Measurements from ENCODE around the gene KRTAP4-5. TPM values are rescaled to one million over a fixed set of nuclear protein-coding genes. Genes with fewer than 3 reads are reported as not detected.
"Not testable (repeated sequence)": the region's sequence is repeated elsewhere in the genome, so short reads cannot be mapped to it uniquely, and the experiment has no call there.

The KRTAP4-5 gene
- not detected in 2 replicates for total RNA-seq (2014; rRNA removed; shearing (Covaris generic))

DNA sequence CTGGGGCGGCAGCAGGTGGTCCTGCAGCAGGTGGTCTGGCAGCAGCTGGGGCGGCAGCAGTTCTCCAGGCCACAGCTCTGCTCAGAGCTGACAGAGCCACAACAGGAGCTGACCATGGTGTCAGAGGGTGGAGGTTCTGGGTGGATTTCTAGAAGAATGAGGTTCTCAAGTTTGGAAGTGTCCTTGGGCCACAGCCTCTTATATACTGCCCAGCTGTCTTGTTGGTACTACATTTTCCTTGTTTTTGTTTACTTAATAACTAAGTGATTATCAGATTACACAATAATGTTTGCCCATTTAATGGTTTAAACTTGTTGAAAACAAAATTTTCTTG lies at the start of gene KRTAP4-5:
Gene KRTAP4-5, minus strand, starts transcription at position 174 of the 334 bp plus-strand sequence. Its CDS starts 58 bp downstream, at position 116.
- no peak for DNase-seq (ENCODE audit: low spot score)

GRCh38 chr17:41196068-41196467 lies 46.4 kb upstream of the KRTAP4-5 start:
- DNase-seq (ENCODE audit: low spot score) = no peak

- DNase-seq (ENCODE audit: low spot score) = no peak
These were observed 40.7 kb upstream of the KRTAP4-5 start for GRCh38 chr17:41190328-41190727.

DNA sequence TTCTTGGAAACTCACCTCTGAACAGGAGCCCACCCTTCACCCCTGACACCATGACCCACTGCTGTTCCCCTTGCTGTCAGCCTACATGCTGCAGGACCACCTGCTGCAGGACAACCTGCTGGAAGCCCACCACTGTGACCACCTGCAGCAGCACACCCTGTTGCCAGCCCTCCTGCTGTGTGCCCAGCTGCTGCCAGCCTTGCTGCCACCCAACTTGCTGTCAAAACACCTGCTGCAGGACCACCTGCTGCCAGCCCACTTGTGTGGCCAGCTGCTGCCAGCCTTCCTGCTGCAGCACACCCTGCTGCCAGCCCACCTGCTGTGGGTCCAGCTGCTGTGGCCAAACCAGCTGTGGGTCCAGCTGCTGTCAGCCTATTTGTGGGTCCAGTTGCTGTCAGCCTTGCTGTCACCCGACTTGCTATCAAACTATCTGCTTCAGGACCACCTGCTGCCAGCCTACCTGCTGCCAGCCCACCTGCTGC lies 40.3 kb upstream of the KRTAP4-5 start, which contains the start of gene KRTAP9-1:
Gene KRTAP9-1, plus strand, starts transcription at position 51 of the 482 bp plus-strand sequence. Its CDS starts 0 bp downstream, at position 51.
- DNase-seq (ENCODE audit: low spot score) = not testable (repeated sequence)

DNA sequence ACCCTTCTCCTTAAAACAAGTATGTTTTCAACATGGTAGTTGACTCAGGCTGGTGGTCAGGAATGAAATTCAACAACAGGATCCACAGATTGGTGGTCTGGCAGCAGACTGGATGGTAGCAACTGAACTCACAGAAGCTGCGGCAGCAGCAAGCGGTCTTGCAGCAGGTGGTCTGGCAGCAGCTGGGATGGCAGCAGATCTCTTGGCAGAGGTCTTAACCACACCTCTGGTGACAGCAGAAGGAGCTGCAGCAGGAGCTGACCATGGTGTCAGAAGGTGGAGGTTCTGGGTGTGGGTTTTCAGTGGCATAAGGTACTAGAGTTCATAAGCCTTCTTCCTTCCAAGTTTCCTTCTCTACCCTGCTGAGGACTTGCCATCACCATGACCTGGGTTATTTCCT lies 37.2 kb upstream of the KRTAP4-5 start:
- DNase-seq (ENCODE audit: low spot score) = no peak

DNA sequence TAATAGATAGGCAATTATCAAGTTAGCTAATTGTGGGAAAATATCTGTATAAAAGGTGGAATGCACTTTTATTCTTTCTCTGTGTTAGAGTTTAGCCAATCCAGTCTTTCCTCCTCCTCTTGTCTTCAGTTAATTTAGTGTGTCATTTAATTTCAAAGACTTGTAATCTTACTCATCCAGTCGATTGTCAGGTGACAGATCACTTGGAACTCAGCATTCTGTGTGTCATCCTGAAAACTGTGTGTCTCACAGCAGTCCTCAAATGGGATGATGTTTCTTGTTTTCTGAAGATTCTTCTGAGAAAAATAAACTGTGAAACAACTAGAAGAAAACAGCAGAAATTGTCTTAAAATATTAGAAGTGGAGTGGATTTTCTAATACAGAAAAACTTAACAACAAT lies 35.4 kb upstream of the KRTAP4-5 start:
- no peak for DNase-seq (ENCODE audit: low spot score)

DNA sequence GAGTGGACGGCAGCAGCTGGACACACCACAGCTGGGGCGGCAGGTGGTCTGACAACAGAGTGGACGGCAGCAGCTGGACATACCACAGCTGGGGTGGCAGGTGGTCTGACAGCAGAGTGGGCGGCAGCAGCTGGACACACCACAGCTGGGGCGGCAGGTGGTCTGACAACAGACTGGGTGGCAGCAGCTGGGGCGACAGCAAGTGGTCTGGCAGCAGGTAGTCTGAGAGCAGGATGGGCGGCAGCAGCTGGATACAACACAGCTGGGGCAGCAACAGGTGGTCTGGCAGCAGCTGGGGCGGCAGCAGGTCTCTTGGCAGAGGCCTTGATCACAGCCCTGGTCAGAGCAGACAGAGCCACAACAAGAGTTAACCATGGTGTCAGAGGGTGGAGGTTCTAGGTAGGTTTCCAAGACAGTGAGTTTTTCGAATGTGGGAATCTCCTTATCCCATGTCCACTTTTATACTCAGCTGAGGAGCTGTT lies 34.9 kb upstream of the KRTAP4-5 start, which contains the start of gene KRTAP4-1:
Gene KRTAP4-1, minus strand, starts transcription at position 432 of the 482 bp plus-strand sequence. Its CDS starts 57 bp downstream, at position 375.
- DNase-seq (ENCODE audit: low spot score) = no peak

DNA sequence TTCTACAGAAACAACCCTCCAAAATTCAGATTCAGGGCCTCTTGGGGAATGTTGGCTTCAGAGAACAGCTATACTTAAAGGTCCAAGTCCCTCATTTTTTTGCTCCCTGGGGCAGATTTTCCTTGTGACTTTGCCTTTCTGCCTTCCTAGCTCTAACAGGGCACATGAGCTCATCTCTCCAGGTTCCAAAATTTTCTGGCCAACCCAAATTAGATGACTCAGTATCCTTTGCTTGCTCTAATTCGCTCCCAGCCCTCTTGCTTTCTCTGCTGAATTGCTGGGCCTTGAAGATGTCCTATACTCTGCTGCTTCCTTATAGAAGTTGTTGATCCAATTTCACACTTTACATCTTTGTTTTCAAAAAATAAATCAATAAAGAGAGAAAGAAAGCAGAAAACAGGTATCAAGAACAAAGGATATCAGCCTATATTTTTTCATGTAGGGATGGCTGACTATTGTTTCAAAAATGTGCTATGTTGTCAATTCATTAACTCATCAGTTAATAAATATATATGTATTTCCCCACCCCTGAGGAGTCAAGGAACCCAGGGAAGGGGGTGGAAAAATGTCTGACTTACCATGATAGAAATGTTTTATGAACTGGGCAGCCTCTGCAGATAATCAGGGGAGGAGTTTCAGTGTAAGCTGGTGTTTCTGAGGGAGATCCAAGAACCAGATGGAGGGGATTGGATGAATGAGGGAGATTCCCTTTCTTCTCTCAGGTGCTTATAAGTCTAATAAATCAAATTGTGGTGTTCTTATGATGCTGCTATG lies 29.4 kb upstream of the KRTAP4-5 start:
- DNase-seq (ENCODE audit: low spot score) = no peak

DNA sequence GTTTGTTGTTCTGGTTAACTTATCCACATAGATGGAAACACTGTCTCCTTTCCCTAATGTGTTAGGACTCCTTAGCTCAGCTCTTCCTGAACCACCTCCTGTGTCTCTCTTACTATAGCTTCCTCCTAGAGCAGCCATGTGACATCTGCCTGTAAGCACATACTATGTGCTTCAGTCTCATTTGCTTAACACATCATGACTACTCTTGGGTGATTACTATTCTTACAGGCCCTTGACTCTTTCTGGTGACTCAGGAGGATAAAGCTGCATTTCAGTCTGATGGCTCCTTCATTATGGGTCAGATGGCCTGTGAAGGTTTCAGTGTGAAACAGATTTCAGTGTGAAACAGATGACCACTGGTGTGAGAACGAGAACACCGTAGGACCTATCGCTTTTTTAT lies 28.7 kb upstream of the KRTAP4-5 start:
- no peak for DNase-seq (ENCODE audit: low spot score)

DNA sequence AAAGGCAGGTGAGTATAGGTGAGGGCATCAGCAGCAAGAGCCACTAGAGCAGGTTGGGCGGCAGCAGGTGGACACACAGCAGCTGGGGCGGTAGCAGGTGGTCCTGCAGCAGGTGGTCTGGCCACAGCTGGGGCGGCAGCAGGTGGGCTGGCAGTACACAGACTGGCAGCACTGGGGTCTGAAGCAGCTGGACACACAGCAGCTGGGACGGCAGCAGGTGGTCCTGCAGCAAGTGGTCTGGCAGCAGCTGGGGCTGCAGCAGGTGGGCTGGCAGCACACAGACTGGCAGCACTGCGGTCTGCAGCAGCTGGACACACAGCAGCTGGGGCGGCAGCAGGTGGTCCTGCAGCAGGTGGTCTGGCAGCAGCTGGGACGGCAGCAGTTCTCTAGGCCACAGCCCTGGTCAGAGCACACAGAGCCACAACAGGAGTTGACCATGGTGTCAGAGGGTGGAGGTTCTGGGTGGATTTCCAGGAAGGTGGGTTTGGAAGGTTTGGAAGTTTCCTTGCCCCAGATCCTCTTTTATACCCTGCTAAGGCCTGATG lies 28.2 kb upstream of the KRTAP4-5 start, which contains the start of gene KRTAP4-2:
Gene KRTAP4-2, minus strand, starts transcription at position 495 of the 545 bp plus-strand sequence. Its CDS starts 57 bp downstream, at position 438.
- no peak for DNase-seq (ENCODE audit: low spot score)

DNA sequence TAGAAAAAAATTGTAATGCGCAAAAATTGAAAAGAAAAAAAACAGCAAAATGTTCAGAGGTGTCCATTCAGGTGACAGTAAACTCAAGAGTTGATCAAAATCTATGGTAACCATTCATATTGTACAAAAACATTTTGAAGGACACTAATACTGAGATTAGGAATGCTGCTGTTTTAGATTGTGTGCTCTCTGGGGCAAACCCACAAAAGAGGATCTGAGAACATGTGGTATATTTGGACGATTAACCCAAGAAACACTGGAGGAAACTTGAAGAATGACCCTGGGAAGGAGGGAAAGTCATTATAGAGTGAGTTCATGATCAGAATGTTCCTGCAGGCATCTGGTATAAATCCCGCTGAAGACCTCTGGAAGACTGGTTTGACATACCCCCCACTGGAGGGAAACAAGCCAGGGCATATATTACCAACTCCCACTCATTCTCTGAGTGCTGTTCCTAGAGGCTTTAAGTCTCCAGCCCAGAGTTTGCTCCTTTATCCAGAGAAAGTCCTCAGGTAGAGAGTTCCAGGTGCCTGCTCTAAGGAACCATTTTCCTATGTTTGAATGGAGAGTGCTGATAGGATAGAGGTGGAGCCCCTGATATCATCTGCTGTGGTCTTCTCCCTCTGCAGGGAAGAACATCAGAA lies 27.2 kb upstream of the KRTAP4-5 start:
- no peak for DNase-seq (ENCODE audit: low spot score)

- no peak for DNase-seq (ENCODE audit: low spot score)
These were observed 22.3 kb upstream of the KRTAP4-5 start for GRCh38 chr17:41171886-41172285.

DNA sequence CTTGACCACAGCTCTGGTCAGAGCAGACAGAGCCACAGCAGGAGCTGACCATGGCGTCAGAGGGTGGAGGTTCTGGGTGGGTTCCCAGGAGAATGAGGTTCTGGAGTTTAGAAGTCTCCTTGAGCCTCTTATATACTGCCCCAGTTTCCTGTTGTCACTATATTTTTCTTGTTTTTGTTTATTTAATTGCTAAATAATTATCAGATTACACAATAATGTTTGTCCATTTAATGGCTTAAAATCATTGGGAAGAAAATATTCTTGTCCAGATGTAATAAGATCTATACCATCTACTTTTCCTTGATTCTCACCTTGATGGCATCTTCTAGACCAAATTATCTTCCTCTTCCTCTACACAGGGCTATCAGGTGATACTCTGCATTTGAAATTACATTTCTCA lies 18.5 kb upstream of the KRTAP4-5 start, which contains the start of gene KRTAP4-3:
Gene KRTAP4-3, minus strand, starts transcription at position 101 of the 400 bp plus-strand sequence. Its CDS starts 49 bp downstream, at position 52.
- no peak for DNase-seq (ENCODE audit: low spot score)

DNA sequence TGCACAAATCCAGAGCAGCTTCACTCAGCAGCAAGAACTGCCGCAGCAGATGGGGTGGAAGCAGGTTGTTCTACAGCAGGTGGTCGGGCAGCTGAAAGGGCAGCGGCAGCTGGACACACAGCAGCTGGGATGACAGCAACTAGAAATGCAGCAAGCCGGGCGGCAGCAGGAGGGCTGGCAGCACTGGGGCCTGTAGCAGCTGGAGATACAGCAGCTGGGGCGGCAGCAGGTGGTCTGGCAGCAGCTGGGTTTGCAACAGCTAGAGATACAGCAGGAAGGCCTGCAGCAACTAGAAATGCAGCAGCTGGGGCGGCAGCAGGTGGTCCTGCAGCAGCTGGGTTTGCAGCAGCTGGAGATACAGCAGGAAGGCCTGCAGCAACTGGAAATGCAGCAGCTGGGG lies 17.9 kb upstream of the KRTAP4-5 start:
- DNase-seq (ENCODE audit: low spot score) = no peak

DNA sequence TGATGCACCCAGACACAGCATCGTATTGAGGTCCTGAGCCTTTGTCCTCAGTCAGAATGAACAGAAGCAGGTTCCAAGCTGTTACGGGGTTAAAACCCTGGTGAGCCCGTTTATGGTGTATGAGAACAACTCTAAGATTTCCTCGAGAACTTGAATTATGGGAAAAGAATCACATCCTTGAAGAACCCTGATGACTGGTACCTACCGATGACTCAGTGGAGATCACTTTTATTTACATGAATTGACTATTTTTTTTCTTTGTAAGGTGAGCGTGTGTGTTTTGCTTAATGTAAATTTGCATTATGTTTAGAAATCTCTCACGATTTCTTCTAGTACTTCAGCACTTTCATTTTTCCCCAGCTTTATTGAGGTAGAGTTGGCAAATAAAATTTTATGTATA lies 14.2 kb upstream of the KRTAP4-5 start:
- DNase-seq (ENCODE audit: low spot score) = no peak

- DNase-seq (ENCODE audit: low spot score) = no peak
These were observed 11.0 kb upstream of the KRTAP4-5 start, which contains the start of gene KRTAP4-4 for GRCh38 chr17:41160648-41161047. TSS of gene KRTAP4-4 (minus strand) at chr17:41160748. CDS start at chr17:41160691, 57 bp downstream.

DNA sequence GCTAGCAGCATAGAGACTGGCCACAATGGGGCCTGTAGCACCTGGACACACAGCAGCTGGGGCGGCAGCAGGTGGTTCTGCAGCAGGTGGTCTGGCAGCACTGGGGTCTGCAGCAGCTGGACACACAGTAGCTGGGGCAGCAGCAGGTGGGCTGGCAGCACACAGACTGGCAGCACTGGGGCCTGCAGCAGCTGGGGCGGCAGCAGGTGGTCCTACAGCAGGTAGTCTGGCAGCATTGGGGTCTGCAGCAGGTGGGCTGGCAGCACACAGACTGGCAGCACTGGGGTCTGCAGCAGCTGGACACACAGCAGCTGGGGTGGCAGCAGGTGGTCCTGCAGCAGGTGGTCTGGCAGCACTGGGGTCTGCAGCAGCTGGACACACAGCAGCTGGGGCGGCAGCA lies 10.6 kb upstream of the KRTAP4-5 start:
- not testable (repeated sequence) for DNase-seq (ENCODE audit: low spot score)

- DNase-seq (ENCODE audit: low spot score) = no peak
These were observed 4.2 kb upstream of the KRTAP4-5 start for GRCh38 chr17:41153856-41154255.

GRCh38 chr17:41151525-41151924 lies 1.9 kb upstream of the KRTAP4-5 start:
- DNase-seq (ENCODE audit: low spot score) = no peak

DNA sequence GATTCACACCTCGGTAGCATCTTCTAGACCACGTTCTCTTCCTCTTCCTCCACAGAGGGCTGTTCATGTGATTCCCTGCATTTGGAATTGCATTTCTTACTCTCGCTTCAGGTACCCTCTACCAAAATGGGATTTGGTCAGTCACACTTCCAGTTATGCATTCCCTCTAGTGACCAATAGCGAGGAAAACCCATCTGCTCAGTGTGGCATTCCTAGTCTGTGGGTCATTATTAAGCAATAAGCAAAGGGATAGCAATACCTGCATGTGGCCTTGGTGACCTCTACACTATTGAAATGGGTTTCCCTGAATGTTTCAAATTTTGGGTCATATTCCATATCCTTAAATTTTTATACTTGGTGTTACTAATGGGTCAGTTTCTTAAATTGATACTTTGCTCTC lies 401 bp upstream of the KRTAP4-5 start:
- no peak for DNase-seq (ENCODE audit: low spot score)

DNA sequence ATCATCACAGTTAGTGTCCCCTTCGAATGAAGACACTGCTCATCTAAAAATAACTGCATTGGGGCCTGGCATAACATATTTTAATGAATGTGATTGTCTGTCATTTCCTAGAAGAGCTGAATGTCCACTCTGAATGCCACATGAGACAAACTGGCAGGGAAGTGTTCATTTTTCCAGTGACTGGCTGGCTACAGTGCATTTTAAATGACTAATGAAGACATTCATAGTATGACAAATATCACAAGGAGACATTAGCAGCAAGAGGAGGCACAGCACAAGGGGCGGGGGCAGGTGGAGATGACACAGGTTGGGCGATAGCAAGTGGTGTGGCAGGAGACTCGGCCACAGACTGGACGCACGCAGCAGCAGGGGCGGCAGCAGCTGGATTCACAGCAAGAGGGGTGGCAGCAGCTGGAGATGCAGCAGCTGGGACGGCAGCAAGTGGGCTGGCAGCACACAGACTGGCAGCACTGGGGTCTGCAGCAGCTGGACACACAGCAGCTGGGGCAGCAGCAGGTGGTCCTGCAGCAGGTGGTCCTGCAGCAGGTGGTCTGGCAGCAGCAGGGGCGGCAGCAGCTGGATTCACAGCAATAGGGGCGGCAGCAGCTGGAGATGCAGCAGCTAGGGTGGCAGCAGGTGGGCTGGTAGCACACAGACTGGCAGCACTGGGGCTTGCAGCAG lies 514 bp downstream of the KRTAP4-5 start:
- not testable (repeated sequence) for DNase-seq (ENCODE audit: low spot score)

Measured in HT-29 (cell line).